LHCN-M2 (cell line): ENCODE results near the gene FGFBP1. TPM values are rescaled to one million over a fixed set of nuclear protein-coding genes. Genes with fewer than 3 reads are reported as not detected.

Experiments used
- total RNA-seq: library from RNA; depleted of rRNA; stranded (reverse); fragments of >200 nt; gene quantifications from 2 replicates; pipeline ENCODE4 v1.2.3, GENCODE V29; 2014; rRNA removed

FGFBP1 gene
- total RNA-seq, 1 experiment from 2014 or later, result not detected

Other genes starting within 250 kb of the FGFBP1 start
- 1.0 and 2.2 TPM in 2 replicates for gene BST1, start 235.7 kb downstream of the FGFBP1 start, total RNA-seq
- not detected in 2 replicates for gene CD38, start 160.4 kb downstream of the FGFBP1 start, total RNA-seq
- gene FGFBP2, start 24.4 kb upstream of the FGFBP1 start, total RNA-seq, result not detected in 2 replicates
- gene PROM1, start 145.3 kb upstream of the FGFBP1 start, total RNA-seq, result not detected in 2 replicates